Activated naive CD4-positive, alpha-beta T cell treated with anti-CD3 and anti-CD28 coated beads, Interleukin-2, amount 50 U/mL, for 16 hours (primary cell): Measurements from ENCODE around the gene RPL10.

Source experiments
- DNase-seq: peaks from one replicate; pipeline ENCODE4 v3.0.0-alpha.2; 2020

The RPL10 gene

GRCh38 chrX:154433605-154434004 is 35.4 kb downstream of the RPL10 start:
- no peak for DNase-seq

GRCh38 chrX:154434394-154435168 is 36.4 kb downstream of the RPL10 start:
- DNase-seq: no peak

GRCh38 chrX:154435171-154435733 is 37.1 kb downstream of the RPL10 start:
- no peak for DNase-seq

GRCh38 chrX:154436374-154436982 is 38.3 kb downstream of the RPL10 start:
- DNase-seq: peak; percentile 61

GRCh38 chrX:154436983-154437752 is 39.0 kb downstream of the RPL10 start, which contains the start of gene GDI1:
TSS of gene GDI1 (plus strand) at chrX:154437154. CDS start at chrX:154437255, 101 bp downstream.
- peak; percentile 56 for DNase-seq

GRCh38 chrX:154437971-154438893 is 40.1 kb downstream of the RPL10 start:
- DNase-seq: no peak

GRCh38 chrX:154439841-154440240 is 41.7 kb downstream of the RPL10 start:
- DNase-seq: no peak

GRCh38 chrX:154440623-154441357 is 42.6 kb downstream of the RPL10 start:
- no peak for DNase-seq

- DNase-seq: no peak
These were observed 43.4 kb downstream of the RPL10 start for GRCh38 chrX:154441564-154441963.

GRCh38 chrX:154441984-154442707 is 44.0 kb downstream of the RPL10 start:
- no peak for DNase-seq

GRCh38 chrX:154443479-154443910 is 45.3 kb downstream of the RPL10 start:
- DNase-seq: no peak

GRCh38 chrX:154443992-154444754 is 46.0 kb downstream of the RPL10 start, which contains the start of gene FAM50A:
TSS of gene FAM50A (plus strand) at chrX:154444141. CDS start at chrX:154444236, 95 bp downstream.
- peak; percentile 72 for DNase-seq

- no peak for DNase-seq
These were observed 46.6 kb downstream of the RPL10 start for GRCh38 chrX:154444755-154445246.

- DNase-seq: no peak
These were observed 47.6 kb downstream of the RPL10 start for GRCh38 chrX:154445776-154446175.

- no peak for DNase-seq
These were observed 48.3 kb downstream of the RPL10 start for GRCh38 chrX:154446430-154446829.

- DNase-seq: no peak
These were observed 50.3 kb downstream of the RPL10 start for GRCh38 chrX:154448484-154448883.

GRCh38 chrX:154449618-154450017 is 51.4 kb downstream of the RPL10 start:
- DNase-seq: no peak

- no peak for DNase-seq
These were observed 52.1 kb downstream of the RPL10 start for GRCh38 chrX:154450312-154450711.
